GM06990 (cell line): ENCODE data around the gene TTC6.

Experiments
- DNase-seq: peaks from one replicate; pipeline ENCODE4 v3.0.0-alpha.2; 2011; ENCODE audit not compliant: insufficient read length; ENCODE audit errors: extremely low read depth
- H3K27me3 ChIP-seq: replicated peaks from 2 replicates; pipeline ENCODE4 v1.6.0; 2011; ENCODE audit warnings: low read length; ENCODE audit not compliant: control insufficient read depth, insufficient read depth
- H3K36me3 ChIP-seq: 2 replicates; pipeline ENCODE4 v1.5.1; 2011; ENCODE audit warnings: low read length; ENCODE audit not compliant: control insufficient read depth, insufficient read depth
- H3K4me3 ChIP-seq: replicated peaks from 2 replicates; pipeline ENCODE4 v1.5.1; 2011; ENCODE audit warnings: low read depth, mild to moderate bottlenecking, control low read depth, low read length
- TF ChIP-seq, protein P1 (sequence below): IDR thresholded peaks from 2 replicates; pipeline ENCODE4 v1.5.1; 2011; ENCODE audit warnings: low read length, control low read depth, mild to moderate bottlenecking, inconsistent platforms; ENCODE audit not compliant: insufficient read depth, poor library complexity, severe bottlenecking

The TTC6 gene

DNA sequence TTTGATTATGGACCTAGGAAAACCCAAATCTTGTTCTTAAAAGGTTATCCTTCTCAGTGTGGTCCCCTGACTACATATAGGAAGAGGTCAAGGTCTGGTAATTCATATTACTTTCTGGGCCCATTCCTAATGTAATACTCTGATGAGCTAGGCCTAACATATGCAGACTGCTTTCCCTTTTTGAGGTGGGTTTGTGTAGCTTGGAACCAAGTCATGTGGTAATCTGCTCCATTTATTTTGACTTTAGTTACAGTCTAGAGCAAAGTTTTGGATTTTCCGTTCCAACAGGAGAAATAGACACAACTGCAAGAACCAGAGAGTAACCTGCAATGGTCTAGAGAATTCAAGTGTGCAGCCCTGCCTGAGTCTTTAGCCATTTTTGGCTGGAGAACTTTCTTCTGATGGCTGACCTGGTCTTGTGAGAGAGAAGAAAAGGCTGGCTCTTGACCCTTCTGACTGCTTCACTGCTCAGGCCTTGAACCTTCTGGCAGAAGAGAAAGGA is 22.5 kb downstream of the TTC6 start:
- DNase-seq: no peak
- TF ChIP-seq, protein P1, sequence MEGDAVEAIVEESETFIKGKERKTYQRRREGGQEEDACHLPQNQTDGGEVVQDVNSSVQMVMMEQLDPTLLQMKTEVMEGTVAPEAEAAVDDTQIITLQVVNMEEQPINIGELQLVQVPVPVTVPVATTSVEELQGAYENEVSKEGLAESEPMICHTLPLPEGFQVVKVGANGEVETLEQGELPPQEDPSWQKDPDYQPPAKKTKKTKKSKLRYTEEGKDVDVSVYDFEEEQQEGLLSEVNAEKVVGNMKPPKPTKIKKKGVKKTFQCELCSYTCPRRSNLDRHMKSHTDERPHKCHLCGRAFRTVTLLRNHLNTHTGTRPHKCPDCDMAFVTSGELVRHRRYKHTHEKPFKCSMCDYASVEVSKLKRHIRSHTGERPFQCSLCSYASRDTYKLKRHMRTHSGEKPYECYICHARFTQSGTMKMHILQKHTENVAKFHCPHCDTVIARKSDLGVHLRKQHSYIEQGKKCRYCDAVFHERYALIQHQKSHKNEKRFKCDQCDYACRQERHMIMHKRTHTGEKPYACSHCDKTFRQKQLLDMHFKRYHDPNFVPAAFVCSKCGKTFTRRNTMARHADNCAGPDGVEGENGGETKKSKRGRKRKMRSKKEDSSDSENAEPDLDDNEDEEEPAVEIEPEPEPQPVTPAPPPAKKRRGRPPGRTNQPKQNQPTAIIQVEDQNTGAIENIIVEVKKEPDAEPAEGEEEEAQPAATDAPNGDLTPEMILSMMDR: no peak
- H3K36me3 ChIP-seq: no peaks in the 10 kb centered on the region

DNA sequence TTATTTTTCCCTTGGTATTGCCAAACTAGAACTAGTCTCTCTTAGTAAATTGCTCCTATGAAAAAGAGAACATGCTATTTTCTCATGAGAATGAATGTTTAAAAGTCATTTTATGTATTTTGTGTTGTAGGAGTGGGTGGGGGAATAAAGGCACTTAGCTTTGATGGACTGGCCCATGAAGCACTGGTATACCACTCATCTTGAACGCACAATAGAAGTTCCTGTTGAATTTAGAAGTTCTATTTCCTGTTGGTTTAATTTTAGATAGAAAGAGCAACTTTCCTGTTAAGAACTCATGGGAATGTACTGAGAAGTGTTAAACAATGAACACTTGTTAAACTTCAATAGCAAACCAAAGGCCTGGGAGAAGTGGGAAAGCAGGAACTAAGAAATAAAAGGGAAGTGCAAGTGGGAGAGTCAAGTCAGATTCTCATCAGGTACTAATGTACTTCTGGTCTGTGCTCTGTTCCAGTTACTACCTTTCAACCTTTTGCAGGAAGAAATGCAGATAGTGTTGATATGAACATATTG is 23.1 kb downstream of the TTC6 start:
- DNase-seq: no peak
- TF ChIP-seq, protein P1: no peak
- H3K36me3 ChIP-seq: no peaks in the 10 kb centered on the region
- H3K4me3 ChIP-seq: no peak overlapping the region
- H3K27me3 ChIP-seq: no peaks in the 10 kb centered on the region

More for the DNA sequence above, 22.5 kb downstream of the TTC6 start:
- Histone ChIP-seq H3K4me3 (no peak overlapping the region), H3K27me3 (no peaks in the 10 kb centered on the region)

DNA sequence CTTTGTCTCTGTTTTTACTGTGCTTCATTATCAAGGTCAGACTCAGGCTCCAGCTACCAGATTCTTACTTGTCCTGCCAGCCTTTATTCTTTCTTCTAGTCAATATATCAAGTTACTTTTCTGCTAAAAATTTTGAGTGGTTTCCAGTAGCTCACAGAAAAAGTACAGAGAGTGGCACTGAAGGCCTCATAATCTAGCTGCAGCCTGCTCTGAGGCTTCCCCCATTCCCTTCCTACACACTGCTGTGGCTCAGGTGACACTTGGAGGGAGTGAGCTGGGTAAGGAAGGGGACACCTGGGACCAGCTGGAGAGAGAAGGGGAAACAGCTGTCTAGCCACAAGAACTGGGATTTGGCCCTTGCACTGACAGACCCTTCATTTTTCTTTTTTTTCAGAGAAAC is 25.4 kb downstream of the TTC6 start:
- Histone ChIP-seq H3K36me3 (no peaks in the 10 kb centered on the region), H3K27me3 (no peaks in the 10 kb centered on the region), H3K4me3 (no peak overlapping the region)
- TF ChIP-seq, protein P1: no peak
- no peak for DNase-seq

DNA sequence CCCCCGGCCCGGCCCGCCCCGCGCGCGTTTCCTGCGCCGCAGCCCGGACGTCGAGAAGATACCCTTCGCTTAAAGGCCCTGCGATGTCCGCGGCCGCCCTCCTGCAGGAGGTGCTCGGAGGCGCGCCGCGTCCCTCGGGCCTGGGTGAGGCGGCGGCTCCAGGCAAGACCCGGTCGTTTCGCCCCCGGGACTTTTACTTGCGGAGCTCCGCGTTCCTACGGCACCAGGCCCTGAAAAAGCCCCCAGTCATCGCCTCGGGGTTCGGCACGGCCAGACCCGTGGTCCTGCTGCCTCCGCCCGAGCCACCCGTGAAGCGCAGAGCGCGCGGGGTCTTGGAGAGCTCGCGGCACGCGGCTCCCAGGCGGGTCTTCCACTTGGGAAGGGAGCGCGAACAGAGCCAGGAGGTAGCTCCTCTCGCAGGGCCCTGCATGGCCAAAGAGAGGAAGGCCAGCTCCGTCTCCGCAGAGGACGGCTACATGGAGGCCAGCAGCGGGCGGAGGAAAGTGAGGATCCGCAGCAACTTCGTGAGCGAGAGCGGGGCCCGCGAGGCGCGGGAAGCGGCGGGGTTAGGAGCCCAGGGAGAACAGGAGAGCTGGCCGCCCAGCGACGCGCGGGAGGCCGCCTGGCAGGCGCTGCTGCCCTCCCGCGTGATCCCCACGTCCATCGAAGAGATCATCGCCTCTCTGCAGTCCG is 26.9 kb downstream of the TTC6 start:
- TF ChIP-seq, protein P1: no peak
- Histone ChIP-seq H3K27me3 (no peaks in the 10 kb centered on the region), H3K4me3 (no peak overlapping the region)

DNA sequence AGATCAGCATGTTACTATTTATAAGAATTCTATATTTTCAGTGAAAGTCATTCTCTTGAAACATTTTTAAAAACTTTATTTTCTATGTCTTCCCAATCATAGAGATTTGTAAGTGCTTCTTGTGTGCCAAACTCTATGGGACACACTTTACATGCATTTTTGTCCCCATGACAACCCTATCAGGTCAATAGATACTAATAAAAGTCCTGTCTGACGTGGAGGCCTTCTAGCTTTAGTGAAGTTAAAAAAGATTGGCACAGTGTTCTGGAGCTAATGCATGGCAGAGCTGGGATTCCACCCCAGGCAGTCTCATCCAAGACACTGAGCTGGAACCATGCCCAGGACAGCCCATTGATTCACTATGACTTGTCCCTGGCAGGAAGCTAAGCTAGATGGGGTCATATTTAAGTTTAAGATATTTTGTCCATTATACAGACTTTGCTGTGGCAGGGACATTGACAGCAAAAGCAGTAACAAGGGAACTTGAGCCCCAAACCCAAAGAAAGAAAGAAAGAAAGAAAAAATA is 28.1 kb downstream of the TTC6 start:
- TF ChIP-seq, protein P1: no peak
- no peaks in the 10 kb centered on the region for H3K27me3 ChIP-seq
- H3K36me3 ChIP-seq: no peaks in the 10 kb centered on the region
- DNase-seq: no peak
- H3K4me3 ChIP-seq: no peak overlapping the region

More for the DNA sequence above, 26.9 kb downstream of the TTC6 start:
- no peak for DNase-seq
- no peaks in the 10 kb centered on the region for H3K36me3 ChIP-seq

DNA sequence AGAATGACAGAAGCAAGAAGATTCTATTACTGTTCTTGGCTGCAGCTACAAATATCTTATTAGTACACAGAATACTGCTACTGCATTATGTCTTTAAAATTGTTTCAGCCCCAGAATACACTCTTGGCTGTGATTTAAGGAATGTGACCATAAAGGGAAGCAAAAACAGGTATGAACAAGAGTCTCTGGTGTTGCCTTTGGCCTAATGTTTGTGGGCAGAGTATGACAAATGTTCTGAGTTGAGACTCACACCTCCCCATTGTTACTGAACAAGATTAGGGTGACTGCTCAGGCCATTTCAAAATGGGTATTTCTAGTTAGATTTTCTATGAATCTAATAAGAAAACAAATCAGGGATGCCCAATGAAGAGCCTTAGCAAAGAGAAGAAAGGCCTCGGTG is 28.5 kb downstream of the TTC6 start:
- DNase-seq: no peak
- H3K27me3 ChIP-seq: no peaks in the 10 kb centered on the region

More for the DNA sequence above, 28.5 kb downstream of the TTC6 start:
- Histone ChIP-seq H3K36me3 (no peaks in the 10 kb centered on the region), H3K4me3 (no peak overlapping the region)
- TF ChIP-seq, protein P1: no peak
